NCI-H128 (cell line): Measurements from ENCODE around the gene ATG3.
"Not testable (repeated sequence)": the region's sequence is repeated elsewhere in the genome, so short reads cannot be mapped to it uniquely, and the experiment has no call there.

Experiments used
- DNase-seq: peaks from one replicate; lab custom pipeline; 2025; ENCODE audit not compliant: unreplicated experiment; lab: John Stamatoyannopoulos, UW

The ATG3 gene

DNA sequence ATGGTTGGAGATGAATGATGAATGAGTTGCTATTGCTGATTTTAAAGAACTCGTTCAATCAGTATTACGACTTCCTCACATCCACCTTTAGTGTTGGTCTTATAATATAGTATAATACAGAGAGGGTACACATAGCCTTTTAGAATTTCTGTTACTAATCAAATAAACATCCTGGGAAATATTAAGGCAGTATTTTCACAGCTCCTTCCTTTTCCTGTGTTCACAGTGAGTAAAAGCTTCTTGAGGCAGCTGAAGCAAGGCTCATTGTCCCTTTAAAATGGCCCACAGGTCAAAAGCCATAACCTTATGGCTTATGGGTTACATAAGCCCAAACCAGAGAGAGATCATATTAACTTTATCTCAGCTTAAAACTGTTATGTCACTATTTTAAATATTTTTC lies 61.1 kb downstream of the ATG3 start:
- no peak for DNase-seq

DNA sequence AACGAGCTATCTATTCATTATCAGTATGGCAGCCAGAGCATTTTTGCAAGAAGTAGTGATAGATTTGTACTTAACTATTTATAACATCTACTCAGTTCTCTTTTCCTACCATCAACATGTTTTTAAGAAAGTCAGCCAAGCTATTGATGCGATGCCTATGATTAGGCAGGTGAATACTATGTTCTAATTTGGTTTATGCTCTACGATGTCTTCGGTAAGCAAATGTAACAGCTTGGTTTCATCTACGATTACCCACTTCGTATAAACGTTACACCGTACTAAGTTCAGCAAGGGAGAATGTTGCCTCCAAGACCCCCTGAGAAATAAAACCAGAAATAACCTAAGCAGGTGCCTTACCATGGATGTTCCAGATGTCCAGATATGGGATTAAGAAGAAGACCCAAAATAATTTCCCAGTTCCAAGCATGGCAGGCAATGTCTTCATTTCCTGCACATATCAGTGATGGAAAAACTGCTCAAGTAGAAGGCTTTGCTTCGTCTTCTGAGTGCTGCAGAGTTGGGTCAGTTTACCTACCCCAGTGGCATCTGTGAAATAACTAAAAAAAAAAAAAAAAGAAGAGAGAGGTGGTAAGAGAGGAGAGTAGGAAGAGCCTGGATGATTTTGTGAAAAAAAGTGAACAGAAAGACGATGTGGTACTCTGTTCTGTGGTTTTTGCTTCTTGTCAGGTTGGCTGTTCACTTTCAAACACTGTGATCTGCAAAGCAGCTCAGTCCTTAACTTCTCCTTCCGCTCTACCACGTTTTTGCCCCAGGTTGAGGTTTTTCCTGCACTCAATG lies 62.6 kb downstream of the ATG3 start, which contains the start of gene BTLA:
BTLA (minus strand) TSS at position 559 of the 798 bp plus-strand sequence; CDS start at position 445, 114 bp downstream.
- DNase-seq: no peak

DNA sequence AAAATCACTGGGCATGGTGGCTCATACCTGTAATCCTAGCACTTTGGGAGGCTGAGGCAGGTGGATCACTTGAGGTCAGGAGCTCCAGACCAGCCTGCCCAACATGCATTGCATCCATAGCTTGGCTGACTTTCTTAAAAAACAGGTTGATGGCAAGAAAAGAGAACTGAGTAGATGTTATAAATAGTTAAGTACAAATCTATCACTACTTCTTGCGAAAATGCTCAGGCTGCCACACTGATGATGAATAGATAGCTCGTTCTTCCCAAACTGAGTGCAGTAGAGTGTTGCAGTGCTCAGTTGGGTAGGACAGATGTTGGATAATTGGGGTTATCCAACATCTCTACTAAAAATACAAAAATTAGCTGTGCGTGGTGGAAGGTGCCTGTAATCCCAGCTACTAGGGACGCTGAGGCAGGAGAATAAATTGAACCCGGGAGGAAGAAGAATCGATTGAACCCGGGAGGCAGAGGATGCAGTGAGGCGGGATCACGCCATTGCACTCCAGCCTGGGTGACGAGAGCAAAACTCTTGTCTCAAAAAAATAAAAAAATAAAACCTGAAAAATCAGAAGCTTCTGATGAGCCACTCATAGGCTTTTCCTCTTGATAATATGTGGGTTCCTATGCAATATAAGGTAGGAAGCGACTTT lies 63.7 kb downstream of the ATG3 start:
- no peak for DNase-seq

DNA sequence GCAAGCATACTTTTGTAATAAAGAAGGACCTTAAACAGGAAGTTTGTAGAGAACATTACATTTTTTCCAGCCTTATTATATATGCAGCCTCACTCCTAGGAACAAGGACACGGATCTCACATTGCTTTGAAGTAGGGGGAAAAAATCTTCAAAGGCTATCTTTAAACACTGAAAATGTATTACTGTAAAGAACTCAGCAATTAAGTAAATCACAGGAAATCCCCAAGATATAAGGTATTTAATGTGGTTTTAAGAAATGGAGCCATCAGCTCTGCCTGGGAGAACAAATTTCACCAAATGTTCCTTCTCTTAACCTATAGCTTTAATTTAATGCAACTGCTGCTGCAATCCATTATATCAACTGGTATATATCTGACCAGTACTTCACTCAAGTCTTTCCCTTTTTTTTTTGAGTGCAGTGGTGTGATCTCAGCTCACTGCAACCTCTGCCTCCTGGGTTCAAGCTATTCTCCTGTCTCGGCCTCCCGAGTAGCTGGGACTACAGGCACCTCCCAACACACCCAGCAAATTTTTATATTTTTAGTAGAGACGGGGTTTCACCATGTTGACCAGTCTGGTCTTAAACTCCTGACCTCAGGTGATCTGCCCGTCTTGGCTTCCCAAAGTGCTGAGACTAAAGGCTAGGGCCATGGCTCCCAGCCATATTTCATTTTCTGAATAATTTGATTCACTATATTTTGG lies 65.2 kb downstream of the ATG3 start:
- no peak for DNase-seq

DNA sequence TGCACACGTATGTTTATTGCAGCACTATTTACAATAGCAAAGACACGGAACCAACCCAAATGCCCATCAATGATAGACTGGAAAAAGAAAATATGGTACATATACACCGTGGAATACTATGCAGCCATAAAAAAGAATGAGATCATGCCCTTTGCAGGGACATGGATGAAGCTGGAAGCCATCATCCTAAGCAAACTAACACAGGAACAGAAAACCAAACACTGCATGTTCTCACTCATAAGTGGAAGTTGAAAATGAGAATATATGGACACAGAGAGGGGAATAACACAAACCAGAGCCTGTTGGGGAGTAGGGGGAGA lies 67.4 kb downstream of the ATG3 start:
- not testable (repeated sequence) for DNase-seq

DNA sequence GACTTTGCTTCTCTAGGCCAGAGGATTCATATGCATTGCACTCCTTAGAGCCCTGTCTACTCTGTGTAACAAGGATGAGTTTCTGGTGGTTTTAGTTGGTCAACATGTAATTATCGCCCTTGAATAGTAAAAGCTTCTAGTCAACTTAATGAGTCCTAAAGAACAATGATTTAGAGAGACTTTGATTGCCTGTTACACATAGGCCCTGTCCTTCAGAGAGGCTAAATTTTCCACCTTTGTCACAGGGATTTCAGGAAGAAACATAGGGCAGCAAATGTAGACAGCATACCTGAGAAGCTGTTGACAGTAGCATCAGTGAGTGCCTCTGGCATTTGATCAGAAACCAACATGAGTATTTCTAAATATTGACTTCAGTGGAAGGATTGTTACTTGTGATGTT lies 69.6 kb downstream of the ATG3 start:
- no peak for DNase-seq

DNA sequence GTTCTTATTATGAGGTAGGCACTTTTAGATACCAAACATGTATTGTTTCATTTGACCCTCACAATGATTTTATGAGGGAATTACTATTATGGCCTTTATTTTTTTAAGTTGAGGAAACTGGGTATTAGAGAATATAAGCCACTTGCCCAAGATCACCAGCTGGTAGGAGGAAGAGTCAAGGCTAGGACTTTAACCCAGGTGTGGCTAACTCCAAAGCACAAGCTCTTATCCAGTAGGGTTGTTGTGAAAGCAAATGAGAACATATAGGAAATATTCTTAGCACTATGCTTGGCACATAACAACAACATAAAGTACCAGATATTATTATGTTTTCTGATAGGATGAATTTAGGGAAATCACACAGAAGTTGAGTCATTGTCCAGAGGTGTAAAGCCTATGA lies 70.4 kb downstream of the ATG3 start:
- no peak for DNase-seq

DNA sequence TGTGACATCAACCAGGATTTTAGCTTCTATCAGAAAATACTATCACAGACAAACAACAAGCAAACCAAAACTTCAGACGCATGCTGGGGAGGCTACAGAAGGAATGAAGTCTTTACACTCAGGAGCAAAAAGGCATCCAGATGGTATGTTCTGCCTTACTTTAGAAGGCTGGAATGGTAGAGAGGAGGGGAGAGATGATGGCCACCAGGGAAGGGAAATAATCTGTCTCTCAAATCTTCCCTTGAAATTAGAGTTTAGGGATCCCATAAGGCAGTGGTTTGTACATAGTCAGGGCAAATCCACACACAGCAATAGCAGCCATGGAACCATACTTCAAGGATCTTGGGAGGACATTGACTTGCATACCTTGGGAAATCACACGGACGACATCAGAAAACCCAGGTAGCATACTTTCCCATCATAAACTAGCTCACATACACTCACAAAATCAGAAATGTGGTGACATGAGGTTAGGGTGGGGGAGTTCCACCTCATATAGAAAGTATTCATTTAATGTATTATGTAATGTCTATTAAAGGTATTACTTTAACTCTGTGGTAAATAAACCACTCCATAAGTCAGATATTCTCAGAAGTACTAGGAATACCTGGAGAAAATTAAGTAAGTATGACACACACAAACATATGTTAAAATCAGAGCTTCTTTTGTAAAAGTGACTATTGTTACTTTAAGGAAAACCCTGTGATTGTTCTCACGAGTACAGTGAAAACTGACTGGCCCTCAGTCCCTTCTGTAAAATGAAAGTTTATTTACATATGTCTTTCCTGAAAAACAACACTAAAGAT lies 71.9 kb downstream of the ATG3 start:
- no peak for DNase-seq

DNA sequence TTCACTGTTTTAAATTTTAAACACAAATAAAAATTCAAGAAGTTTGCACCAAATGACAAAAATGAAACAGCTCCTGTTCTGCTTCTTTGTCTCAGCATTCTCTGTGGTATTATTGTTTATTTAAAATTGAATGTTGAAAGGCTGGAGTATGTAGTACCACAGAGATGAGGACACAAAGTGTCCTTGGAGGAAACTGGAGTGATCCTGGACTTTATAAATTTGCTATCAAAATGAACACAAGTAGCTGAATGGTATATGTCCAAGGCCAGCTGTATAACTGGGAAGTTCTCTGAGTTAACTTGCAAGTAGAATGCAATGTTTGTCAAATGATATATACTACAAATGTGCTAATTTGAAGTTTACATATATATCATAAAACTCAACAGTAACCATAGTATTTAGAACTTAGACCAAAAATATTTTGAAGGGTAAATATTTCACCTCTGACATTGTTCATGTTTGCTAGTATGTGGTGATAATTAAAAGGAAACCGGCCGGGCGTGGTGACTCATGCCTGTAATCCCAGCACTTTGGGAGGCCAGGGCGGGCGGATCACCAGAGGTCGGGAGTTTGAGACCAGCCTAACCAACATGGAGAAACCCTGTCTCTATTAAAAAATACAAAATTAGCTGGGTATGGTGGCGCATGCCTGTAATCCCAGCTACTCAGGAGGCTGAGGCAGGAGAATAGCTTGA lies 74.8 kb downstream of the ATG3 start:
- no peak for DNase-seq

DNA sequence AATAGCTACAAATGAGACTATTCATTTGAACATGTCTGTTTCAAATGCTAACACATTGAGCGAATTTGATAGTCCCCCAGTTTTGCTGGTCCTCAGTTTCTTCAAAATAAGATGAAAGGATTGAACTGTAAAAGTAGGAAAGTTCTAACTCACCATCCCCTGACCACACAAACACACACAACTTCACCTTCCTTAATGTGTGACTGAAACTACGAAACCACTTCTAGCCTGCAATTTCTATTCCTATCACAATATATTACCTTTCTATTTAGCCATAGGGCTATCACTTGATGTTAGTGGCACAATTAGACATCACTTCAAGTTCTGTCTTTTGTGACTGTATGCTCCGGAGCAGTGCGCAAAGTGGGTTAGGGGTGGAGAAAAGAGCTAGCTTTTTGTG lies 77.4 kb downstream of the ATG3 start:
- no peak for DNase-seq

DNA sequence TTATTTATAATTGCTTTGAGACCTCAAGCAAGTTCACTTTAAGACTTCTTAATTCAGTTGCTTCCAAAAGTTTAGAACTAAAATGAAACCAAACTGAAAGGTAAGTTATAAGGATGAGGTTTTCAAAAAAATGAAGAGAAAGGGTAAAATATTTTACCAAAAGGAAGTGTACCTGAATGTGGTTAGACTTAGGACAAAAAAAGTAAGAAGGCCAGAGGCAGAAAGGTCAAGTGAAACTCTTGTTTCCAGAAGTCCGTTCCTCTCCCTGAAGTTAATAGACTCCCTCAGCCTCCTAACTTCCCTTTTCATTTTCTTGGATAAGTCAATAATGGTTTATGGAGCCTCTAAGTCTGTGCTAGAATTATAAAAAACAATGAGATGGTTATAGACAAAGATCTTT lies 79.1 kb downstream of the ATG3 start:
- DNase-seq: no peak
